Gastrocnemius medialis (tissue), 4 donors: ENCODE measurements around the gene MEIS3. TPM values are rescaled to one million over a fixed set of nuclear protein-coding genes. Genes with fewer than 3 reads are reported as not detected.

Source experiments
- ATAC-seq, 2 donors: fragments of 150-250 bp; one replicate each; pipeline ENCODE4 v1.9.1; 2016
- DNase-seq, 2 donors: peaks; one replicate each; pipeline ENCODE4 v3.0.0-alpha.2; 2019
- H3K27ac ChIP-seq, 4 donors: fragments of 200-600 bp; sonication (generic); 1 replicate in 1 of 4; 2 replicates in 3 of 4; pipeline ENCODE4 v1.5.1; 2016 to 2018; ENCODE audit warnings: mild to moderate bottlenecking in 2 of 4, moderate library complexity in 1 of 4
- H3K27me3 ChIP-seq, 3 donors: fragments of 200-600 bp; sonication (generic) in 2 of 3; 1 replicate in 1 of 3; 2 replicates in 2 of 3; pipeline versions ENCODE4 v1.5.1 to v1.6.0; 2016 to 2019; ENCODE audit warnings: mild to moderate bottlenecking in 1 of 3, moderate library complexity in 1 of 3
- H3K36me3 ChIP-seq, 2 donors: fragments of 200-600 bp; sonication (generic) in 1 of 2; one replicate each; pipeline ENCODE4 v1.5.1; 2017 to 2018
- H3K4me1 ChIP-seq, 2 donors: fragments of 200-600 bp; sonication (generic) in 1 of 2; one replicate each; pipeline ENCODE4 v1.5.1; 2016 to 2017; ENCODE audit warnings: mild to moderate bottlenecking in 2 of 2
- H3K4me3 ChIP-seq, 4 donors: fragments of 200-600 bp; sonication (generic) in 3 of 4; 1 replicate in 1 of 4; 2 replicates in 3 of 4; pipeline ENCODE4 v1.5.1; 2016 to 2019; ENCODE audit warnings: mild to moderate bottlenecking in 2 of 4
- H3K9me3 ChIP-seq, 3 donors: fragments of 200-600 bp; sonication (generic) in 2 of 3; 1 replicate in 1 of 3; 2 replicates in 2 of 3; pipeline ENCODE4 v1.5.1; 2016 to 2019
- CTCF ChIP-seq, 5 experiments: fragments of 450-650 bp in 3 of 5; fragments of 200-600 bp in 2 of 5; sonication (generic) in 2 of 5; IDR thresholded peaks in 4 of 5; conservative IDR thresholded peaks in 1 of 5; 1 replicate in 4 of 5; 2 replicates in 1 of 5; pipeline ENCODE4 v1.5.1; 2016 to 2019; ENCODE audit warnings: antibody characterized with exemption in 5 of 5, mild to moderate bottlenecking in 3 of 5, moderate library complexity in 3 of 5
- POLR2A ChIP-seq, 2 donors: fragments of 450-650 bp; IDR thresholded peaks; one replicate each; pipeline ENCODE4 v1.6.1; 2017; ENCODE audit warnings: antibody characterized with exemption in 2 of 2, mild to moderate bottlenecking in 2 of 2, moderate library complexity in 2 of 2
- in situ Hi-C, 4 donors: fragments of 200-750 bp; cut with MboI; loops; one replicate each; pipeline versions ENCODE4 v1.15.0 to v1.8.0; 2017; ENCODE audit warnings: low sequenced_read_pairs in 4 of 4
- intact Hi-C: fragments of 100-400 bp; cut with DNase I; formaldehyde crosslinking; loops from one replicate; pipeline ENCODE4 v1.15.1; 2023; ENCODE audit warnings: low total_unique reads
- total RNA-seq, 4 donors: library from RNA; depleted of rRNA; stranded (reverse); fragments of >200 nt; gene quantifications; one replicate each; pipeline versions ENCODE4 v1.1.0 to v1.2.3, GENCODE V29; 2016

Gene MEIS3
- total RNA-seq, 4 donors from 2014 or later, result 0.24 to 5.4 (median 2.2) TPM

GRCh38 chr19:47353307-47353712 lies 66.0 kb downstream of the MEIS3 start:
- Histone ChIP-seq H3K27ac (no peak overlapping the region), H3K27me3 (no peaks in the 10 kb centered on the region), H3K9me3 (no peaks in the 10 kb centered on the region), H3K4me1 (peaks cover 10 to 18% of the 10 kb centered on the region in 2 donors), H3K4me3 (no peak overlapping the region), H3K36me3 (peaks cover 0 to 59% of the 10 kb centered on the region in 2 donors)
- ATAC-seq (no peak), DNase-seq (no peak)
- intact Hi-C loops (no loop called here), in situ Hi-C loops (no loop called here)
- no peak for TF ChIP-seq POLR2A (IDR thresholded peaks at IDR 0.05)
- TF ChIP-seq CTCF (IDR thresholded peaks at IDR 0.05 in 4 of 5, conservative IDR thresholded peaks at IDR 0.05 in 1 of 5), result no peak

Other genes starting within 250 kb of the MEIS3 start
- gene BBC3, start 188.3 kb downstream of the MEIS3 start, total RNA-seq, result 1 to 10 TPM; 3.4 to 7.6 (median 4.2) TPM
- 10 to 100 TPM; 13.1 to 22.7 (median 18.5) TPM for gene CCDC9, start 163.0 kb downstream of the MEIS3 start, total RNA-seq
- 1 to 10 TPM; 3.9 to 8.5 (median 7.2) TPM for gene INAFM1, start 144.6 kb downstream of the MEIS3 start, total RNA-seq
- 1 to 10 TPM in 3 of 4 donors, under 1 TPM in 1; 0.27 to 3.7 (median 2.1) TPM for gene C5AR1, start 109.7 kb downstream of the MEIS3 start, total RNA-seq
- gene C5AR2, start 87.4 kb downstream of the MEIS3 start, total RNA-seq, result under 1 TPM; 0.15 to 0.97 (median 0.32) TPM
- 10 to 100 TPM; 14.3 to 19.3 (median 14.7) TPM for gene DHX34, start 70.2 kb downstream of the MEIS3 start, total RNA-seq
- gene SLC8A2, start 52.4 kb upstream of the MEIS3 start, total RNA-seq, result not detected
- gene KPTN, start 64.7 kb upstream of the MEIS3 start, total RNA-seq, result 1 to 10 TPM in 3 of 4 donors, under 1 TPM in 1; 0.91 to 6.4 (median 3.9) TPM
- 100 to 1,000 TPM; 127 to 272 (median 212) TPM for gene NAPA, start 95.5 kb upstream of the MEIS3 start, total RNA-seq
- gene ZNF541, start 153.6 kb upstream of the MEIS3 start, total RNA-seq, result not detected
- 10 to 100 TPM in 3 of 4 donors, 1 to 10 TPM in 1; 8.4 to 35.2 (median 28.7) TPM for gene BICRA, start 189.6 kb upstream of the MEIS3 start, total RNA-seq